ENCODE results near the gene BMP10. TPM values are rescaled to one million over a fixed set of nuclear protein-coding genes. Genes with fewer than 3 reads are reported as not detected.

The BMP10 gene
- total RNA-seq, 1 experiment from 2014 or later, result not detected

DNA sequence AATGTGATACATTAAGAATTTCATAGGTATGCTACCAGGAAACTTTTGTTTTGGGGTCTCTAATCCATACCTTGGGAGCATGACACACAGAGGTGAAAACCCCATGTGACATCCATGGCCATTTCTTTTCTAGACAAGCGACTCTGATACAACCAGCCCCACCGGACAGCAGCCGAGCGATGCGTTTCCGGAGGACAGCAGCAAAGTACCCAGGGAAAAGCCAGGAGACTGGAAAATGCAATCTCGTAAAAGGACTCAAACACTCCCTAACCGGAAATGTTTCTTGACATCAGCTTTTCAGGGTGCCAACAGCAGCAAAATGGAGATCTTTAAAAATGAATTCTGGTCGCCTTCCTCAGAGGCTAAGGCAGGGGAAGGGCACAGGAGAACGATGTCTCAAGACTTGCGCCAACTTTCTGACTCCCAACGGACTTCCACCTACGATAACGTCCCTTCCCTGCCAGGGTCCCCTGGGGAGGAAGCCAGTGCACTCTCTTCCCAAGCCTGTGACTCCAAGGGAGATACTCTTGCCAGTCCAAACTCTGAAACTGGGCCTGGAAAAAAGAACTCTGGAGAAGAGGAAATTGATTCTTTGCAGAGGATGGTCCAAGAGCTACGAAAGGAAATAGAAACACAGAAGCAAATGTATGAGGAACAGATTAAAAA lies 48.9 kb downstream of the BMP10 start:
- no peak for DNase-seq (ENCODE audit: low read depth)

GRCh38 chr2:68819556-68819955 lies 51.6 kb downstream of the BMP10 start:
- no peak for DNase-seq (ENCODE audit: low read depth)

GRCh38 chr2:68817306-68817705 lies 53.9 kb downstream of the BMP10 start:
- no peak for DNase-seq (ENCODE audit: low read depth)

Other genes starting within 250 kb of the BMP10 start
- not detected in 2 replicates for gene PROKR1, start 227.8 kb downstream of the BMP10 start, total RNA-seq (2014; rRNA removed; shearing (Covaris generic))
- not detected in 2 replicates for gene ARHGAP25, start 136.6 kb downstream of the BMP10 start, total RNA-seq (2014; rRNA removed; shearing (Covaris generic))
- not detected in 2 replicates for gene GKN2, start 81.5 kb upstream of the BMP10 start, total RNA-seq (2014; rRNA removed; shearing (Covaris generic))
- gene GKN1, start 103.2 kb upstream of the BMP10 start, total RNA-seq (2014; rRNA removed; shearing (Covaris generic)), result not detected in 2 replicates
- 32.8 and 40.4 TPM in 2 replicates for gene ANTXR1, start 141.8 kb upstream of the BMP10 start, total RNA-seq (2014; rRNA removed; shearing (Covaris generic))